Smooth muscle cell (in vitro differentiated cells): ENCODE results near the gene CHRNB4. TPM values are rescaled to one million over a fixed set of nuclear protein-coding genes. Genes with fewer than 3 reads are reported as not detected.

Source experiments
- DNase-seq: peaks from one replicate; lab custom pipeline; 2025; ENCODE audit not compliant: unreplicated experiment; lab: John Stamatoyannopoulos, UW
- H2AFZ ChIP-seq: fragments of 200-600 bp; sonication (generic); 2 replicates; pipeline ENCODE4 v1.6.0; 2016; ENCODE audit warnings: antibody characterized with exemption, low read depth, mild to moderate bottlenecking
- H3F3A ChIP-seq: fragments of 200-600 bp; sonication (generic); 2 replicates; pipeline ENCODE4 v1.6.0; 2017; ENCODE audit warnings: antibody characterized with exemption, low read depth
- H3K27ac ChIP-seq: fragments of 200-600 bp; sonication (generic); 2 replicates; pipeline ENCODE4 v1.5.1; 2016; ENCODE audit warnings: low read depth, mild to moderate bottlenecking
- H3K27me3 ChIP-seq: fragments of 200-600 bp; sonication (generic); 2 replicates; pipeline ENCODE4 v1.6.1; 2016; ENCODE audit warnings: low read depth, mild to moderate bottlenecking
- H3K36me3 ChIP-seq: fragments of 200-600 bp; sonication (generic); 2 replicates; pipeline ENCODE4 v1.5.1; 2016; ENCODE audit warnings: low read depth
- H3K4me1 ChIP-seq: fragments of 200-600 bp; sonication (generic); 2 replicates; pipeline ENCODE4 v1.5.1; 2016; ENCODE audit warnings: low read depth
- H3K4me2 ChIP-seq: fragments of 200-600 bp; sonication (generic); 2 replicates; pipeline ENCODE4 v1.6.0; 2016; ENCODE audit warnings: mild to moderate bottlenecking
- H3K4me3 ChIP-seq: fragments of 200-600 bp; sonication (generic); 2 replicates; pipeline ENCODE4 v1.5.1; 2016; ENCODE audit warnings: mild to moderate bottlenecking
- H3K79me2 ChIP-seq: fragments of 200-600 bp; sonication (generic); 2 replicates; pipeline ENCODE4 v1.6.0; 2016; ENCODE audit warnings: low read depth, mild to moderate bottlenecking
- H3K9ac ChIP-seq: fragments of 200-600 bp; sonication (generic); 2 replicates; pipeline ENCODE4 v1.6.0; 2016; ENCODE audit warnings: low read depth
- H3K9me3 ChIP-seq: fragments of 200-600 bp; sonication (generic); replicated peaks from 2 replicates; pipeline ENCODE4 v1.5.1; 2016; ENCODE audit warnings: low read depth
- H4K20me1 ChIP-seq: fragments of 200-600 bp; sonication (generic); 2 replicates; pipeline ENCODE4 v1.6.0; 2016; ENCODE audit warnings: low read depth
- CTCF ChIP-seq: fragments of 200-600 bp; sonication (generic); IDR thresholded peaks from 2 replicates; pipeline ENCODE4 v1.5.1; 2017; ENCODE audit warnings: borderline replicate concordance, mild to moderate bottlenecking, antibody characterized with exemption; ENCODE audit not compliant: insufficient read depth, poor library complexity, severe bottlenecking
- WGBS: methylation state at CpG from one replicate; pipeline ENCODE4 v1.1.7; 2016; ENCODE audit warnings: low lambda C conversion rate; 5-methylcytosine and 5-hydroxymethylcytosine counted together
- polyA plus RNA-seq: library from polyadenylated mRNA; unstranded; fragments of >200 nt; fragmentation: Nextera tagmentation; extraction: Ambion mirVana; gene quantifications from 2 replicates; pipeline ENCODE4 v1.2.1, GENCODE V29; 2016
- total RNA-seq: library from RNA; depleted of rRNA; stranded (reverse); fragments of >200 nt; gene quantifications from 2 replicates; pipeline ENCODE4 v1.2.3, GENCODE V29; 2014

Gene CHRNB4
- total and polyA plus RNA-seq, 2 experiments from 2014 or later = not detected

GRCh38 chr15:78663703-78664102 lies 22.7 kb upstream of the CHRNB4 start:
- Histone ChIP-seq H4K20me1 (no peaks in the 10 kb centered on the region), H2AFZ (no peak overlapping the region), H3K4me3 (no peak overlapping the region), H3K9me3 (no peaks in the 10 kb centered on the region), H3K27me3 (peaks cover 22% of the 10 kb centered on the region), H3K27ac (no peak overlapping the region), H3K9ac (no peak overlapping the region), H3K79me2 (no peaks in the 10 kb centered on the region), H3K36me3 (no peaks in the 10 kb centered on the region), H3K4me1 (no peaks in the 10 kb centered on the region), H3F3A (no peaks in the 10 kb centered on the region), H3K4me2 (no peak overlapping the region)
- DNase-seq = no peak
- no peak for TF ChIP-seq CTCF
- WGBS = 88% methylated on average over 1 of the region's 1 CpG

GRCh38 chr15:78662028-78662427 lies 21.0 kb upstream of the CHRNB4 start:
- H3K79me2 ChIP-seq = no peaks in the 10 kb centered on the region
- no peak overlapping the region for H3K4me2 ChIP-seq
- H4K20me1 ChIP-seq = no peaks in the 10 kb centered on the region
- no peaks in the 10 kb centered on the region for H3K36me3 ChIP-seq
- WGBS = 86% methylated on average over 5 of the region's 5 CpGs
- H3K27ac ChIP-seq = no peak overlapping the region
- H3K4me3 ChIP-seq = no peak overlapping the region
- no peak for DNase-seq
- H2AFZ ChIP-seq = no peak overlapping the region
- peaks cover 15% of the 10 kb centered on the region for H3K27me3 ChIP-seq
- no peaks in the 10 kb centered on the region for H3K9me3 ChIP-seq
- no peaks in the 10 kb centered on the region for H3K4me1 ChIP-seq
- H3F3A ChIP-seq = no peaks in the 10 kb centered on the region
- H3K9ac ChIP-seq = no peak overlapping the region
- TF ChIP-seq CTCF = no peak

- 93% methylated on average over 19 of the region's 19 CpGs for WGBS
- H3K27ac ChIP-seq = no peak overlapping the region
- no peaks in the 10 kb centered on the region for H3K4me1 ChIP-seq
- DNase-seq = no peak
- H4K20me1 ChIP-seq = no peaks in the 10 kb centered on the region
- no peaks in the 10 kb centered on the region for H3K36me3 ChIP-seq
- no peak for TF ChIP-seq CTCF
- H3K9ac ChIP-seq = no peak overlapping the region
- no peak overlapping the region for H3K4me2 ChIP-seq
- peaks cover 9% of the 10 kb centered on the region for H3K27me3 ChIP-seq
- H2AFZ ChIP-seq = no peak overlapping the region
- H3K9me3 ChIP-seq = no peaks in the 10 kb centered on the region
- no peaks in the 10 kb centered on the region for H3K79me2 ChIP-seq
- H3K4me3 ChIP-seq = no peak overlapping the region
- no peaks in the 10 kb centered on the region for H3F3A ChIP-seq
These were observed 20.0 kb upstream of the CHRNB4 start for GRCh38 chr15:78661001-78661400.

GRCh38 chr15:78660584-78660983 lies 19.6 kb upstream of the CHRNB4 start:
- H2AFZ ChIP-seq = no peak overlapping the region
- no peak for TF ChIP-seq CTCF
- 80% methylated on average over 9 of the region's 9 CpGs for WGBS
- H3F3A ChIP-seq = no peaks in the 10 kb centered on the region
- no peaks in the 10 kb centered on the region for H3K4me1 ChIP-seq
- no peak for DNase-seq
- no peak overlapping the region for H3K4me2 ChIP-seq
- H3K79me2 ChIP-seq = no peaks in the 10 kb centered on the region
- no peak overlapping the region for H3K27ac ChIP-seq
- H3K27me3 ChIP-seq = peaks cover 8% of the 10 kb centered on the region
- H3K36me3 ChIP-seq = no peaks in the 10 kb centered on the region
- H4K20me1 ChIP-seq = no peaks in the 10 kb centered on the region
- H3K9ac ChIP-seq = no peak overlapping the region
- no peaks in the 10 kb centered on the region for H3K9me3 ChIP-seq
- no peak overlapping the region for H3K4me3 ChIP-seq
